Left lung (tissue), 10 donors: Measurements from ENCODE around the gene CSF3. TPM values are rescaled to one million over a fixed set of nuclear protein-coding genes. Genes with fewer than 3 reads are reported as not detected.

Experiments
- ATAC-seq: fragments of 200-7000 bp; cut with Tn5 transposase; one replicate; pipeline ENCODE4 v1.9.1; 2020; ENCODE audit warnings: moderate library complexity
- DNase-seq, 4 donors: peaks; one replicate each; pipeline ENCODE4 v3.0.0-alpha.2; 2013 to 2020
- H3K27ac ChIP-seq, 2 donors: fragments of 200-600 bp; sonication (generic) in 1 of 2; one replicate each; pipeline versions ENCODE4 v1.5.0 to v1.8.0; 2020 to 2021
- H3K27me3 ChIP-seq, 2 donors: fragments of 200-600 bp; sonication (generic) in 1 of 2; one replicate each; pipeline versions ENCODE4 v1.5.0 to v1.8.0; 2020 to 2021
- H3K36me3 ChIP-seq, 2 donors: fragments of 200-600 bp; sonication (generic) in 1 of 2; one replicate each; pipeline versions ENCODE4 v1.5.0 to v1.8.0; 2020 to 2021
- H3K4me1 ChIP-seq, 2 donors: fragments of 200-600 bp; one replicate each; pipeline ENCODE4 v1.8.0; 2021
- H3K4me3 ChIP-seq, 2 donors: fragments of 200-600 bp; sonication (generic) in 1 of 2; one replicate each; pipeline versions ENCODE4 v1.5.0 to v1.8.0; 2020 to 2021; ENCODE audit warnings: mild to moderate bottlenecking in 1 of 2
- H3K9me3 ChIP-seq, 2 donors: fragments of 200-600 bp; sonication (generic) in 1 of 2; one replicate each; pipeline versions ENCODE4 v1.5.0 to v1.8.0; 2020 to 2021
- intact Hi-C, 2 donors: fragments of 100-400 bp; cut with DNase I; formaldehyde crosslinking; loops; one replicate each; pipeline versions ENCODE4 v1.11.2 to v1.14.2; 2022
- polyA plus RNA-seq, 6 donors: library from polyadenylated mRNA; unstranded; fragments of 120-200 nt; gene quantifications; one replicate each; pipeline ENCODE4 v1.2.1, GENCODE V29; 2013; ENCODE audit not compliant: insufficient read length in 6 of 6
- total RNA-seq, 2 donors: library from RNA; stranded (reverse); fragmentation: NEBNext Ultra II Directional; extraction: Animal tissue kit (Norgen Biotek cat#: 25700); gene quantifications; one replicate each; pipeline ENCODE4 v1.2.1, GENCODE V29; 2021
- TF ChIP-seq, protein P1 (sequence below), 2 donors: fragments of 200-600 bp; sonication (generic) in 1 of 2; IDR thresholded peaks; one replicate each; pipeline versions ENCODE4 v1.5.0 to v1.8.0; 2021; ENCODE audit warnings: antibody characterized with exemption in 2 of 2
- donor health status: DM: no; HTN: yes; CAD: no.
- donor health status: DM: no; HTN: no; CAD: no.

Gene CSF3
- total and polyA plus RNA-seq, 8 donors: 0.61 to 1.7 TPM; not detected in 6

DNA sequence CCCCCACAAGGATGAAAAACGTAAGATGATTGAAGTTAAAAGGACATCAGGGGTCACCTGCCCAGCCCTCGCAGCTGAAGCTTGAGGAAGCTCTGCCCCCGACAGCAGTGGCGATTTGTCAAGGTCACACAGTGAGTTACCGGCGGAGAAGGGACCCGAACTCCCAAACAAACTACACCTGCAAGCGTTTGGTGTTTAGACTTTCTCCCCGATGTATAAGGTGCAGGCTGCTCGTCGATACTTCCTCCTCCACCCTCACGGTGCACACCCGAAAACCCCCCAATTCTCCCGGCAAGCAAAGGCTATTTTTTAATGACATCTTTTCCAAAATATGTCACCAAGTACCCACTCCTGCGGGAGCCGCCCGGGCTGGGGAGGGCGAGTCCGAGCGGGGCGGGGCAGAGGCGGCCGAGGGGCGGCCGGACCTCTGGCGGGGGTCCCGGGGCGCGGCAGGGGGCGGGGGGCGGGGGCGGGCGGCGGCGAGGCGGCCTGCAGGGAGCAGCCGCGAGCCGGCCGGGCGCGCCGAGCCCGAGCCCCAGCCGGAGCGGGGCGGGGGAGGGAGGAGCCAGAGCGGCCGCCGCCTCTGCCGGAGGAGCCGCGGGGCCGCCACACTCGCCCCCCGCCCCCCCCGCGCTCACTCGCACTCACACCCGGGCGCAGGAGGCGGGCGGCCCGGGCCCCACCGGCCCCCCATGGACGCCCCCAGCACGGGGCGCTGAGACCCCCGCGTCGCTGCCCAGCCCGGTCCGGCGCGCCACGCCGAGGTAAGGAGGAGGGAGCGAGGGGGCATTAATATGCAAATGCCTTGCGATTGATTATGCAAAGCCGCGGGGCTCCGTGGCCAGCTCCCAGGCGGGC lies 47.3 kb downstream of the CSF3 start, which contains the start of gene THRA:
THRA (plus strand) TSS at position 637 of the 858 bp plus-strand sequence. CDS start 11,524 bp downstream, outside the sequence.
- peak within 1 kb of the TSS; percentile 86 to 94 for H3K27ac ChIP-seq
- H3K27me3 ChIP-seq: no peaks in the 10 kb centered on the region
- no peaks in the 10 kb centered on the region for H3K9me3 ChIP-seq
- H3K4me1 ChIP-seq: peaks cover 16 to 47% of the 10 kb centered on the region in 2 donors
- no peaks in the 10 kb centered on the region for H3K36me3 ChIP-seq
- ATAC-seq (peak; percentile 84), DNase-seq (peak; percentile 63 to 95 (median 78))
- peak within 1 kb of the TSS; percentile 91 to 98 for H3K4me3 ChIP-seq
- intact Hi-C loops: no loop called here
- TF ChIP-seq, protein P1, sequence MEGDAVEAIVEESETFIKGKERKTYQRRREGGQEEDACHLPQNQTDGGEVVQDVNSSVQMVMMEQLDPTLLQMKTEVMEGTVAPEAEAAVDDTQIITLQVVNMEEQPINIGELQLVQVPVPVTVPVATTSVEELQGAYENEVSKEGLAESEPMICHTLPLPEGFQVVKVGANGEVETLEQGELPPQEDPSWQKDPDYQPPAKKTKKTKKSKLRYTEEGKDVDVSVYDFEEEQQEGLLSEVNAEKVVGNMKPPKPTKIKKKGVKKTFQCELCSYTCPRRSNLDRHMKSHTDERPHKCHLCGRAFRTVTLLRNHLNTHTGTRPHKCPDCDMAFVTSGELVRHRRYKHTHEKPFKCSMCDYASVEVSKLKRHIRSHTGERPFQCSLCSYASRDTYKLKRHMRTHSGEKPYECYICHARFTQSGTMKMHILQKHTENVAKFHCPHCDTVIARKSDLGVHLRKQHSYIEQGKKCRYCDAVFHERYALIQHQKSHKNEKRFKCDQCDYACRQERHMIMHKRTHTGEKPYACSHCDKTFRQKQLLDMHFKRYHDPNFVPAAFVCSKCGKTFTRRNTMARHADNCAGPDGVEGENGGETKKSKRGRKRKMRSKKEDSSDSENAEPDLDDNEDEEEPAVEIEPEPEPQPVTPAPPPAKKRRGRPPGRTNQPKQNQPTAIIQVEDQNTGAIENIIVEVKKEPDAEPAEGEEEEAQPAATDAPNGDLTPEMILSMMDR (IDR thresholded peaks at IDR 0.05): no peak

DNA sequence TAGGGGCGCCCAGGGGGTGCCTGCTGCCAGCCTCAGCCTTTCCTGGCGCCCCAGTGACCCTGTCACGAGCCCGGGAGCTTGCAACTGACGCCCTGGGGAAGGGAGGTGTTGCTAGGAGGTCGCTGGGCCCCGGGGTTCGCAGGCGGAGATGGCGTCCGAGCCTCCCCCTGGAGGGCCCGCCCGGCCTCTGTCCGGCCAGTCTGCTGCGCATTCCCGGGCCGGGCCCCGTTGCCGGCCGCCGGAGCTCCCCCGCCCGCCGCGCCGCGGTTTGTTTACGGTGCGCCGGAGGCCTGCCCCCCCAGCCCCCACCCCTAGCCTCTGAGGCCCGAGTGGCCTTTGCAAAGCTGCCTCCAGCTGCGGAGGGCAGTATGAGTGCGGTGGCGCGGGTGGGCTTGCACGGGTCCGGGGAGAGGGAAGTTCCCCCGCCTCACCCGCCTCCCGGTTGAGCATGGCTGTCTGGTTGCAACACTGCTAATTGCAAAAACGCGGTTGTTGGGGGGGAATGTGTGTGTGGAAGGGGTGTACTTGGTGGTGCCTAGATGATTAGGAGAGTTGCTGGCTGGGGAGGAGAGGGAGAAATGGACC lies 48.0 kb downstream of the CSF3 start:
- TF ChIP-seq, protein P1 (IDR thresholded peaks at IDR 0.05): no peak
- ATAC-seq (peak; percentile 67), DNase-seq (peak in 3 of 4 donors; percentile 60 to 90 (median 63))
- Histone ChIP-seq H3K9me3 (no peaks in the 10 kb centered on the region), H3K4me1 (peaks cover 19 to 52% of the 10 kb centered on the region in 2 donors), H3K27ac (peak overlapping the region; percentile 86 to 94), H3K36me3 (no peaks in the 10 kb centered on the region), H3K27me3 (no peaks in the 10 kb centered on the region), H3K4me3 (peak overlapping the region; percentile 91 to 98)
- intact Hi-C loops: no loop called here

DNA sequence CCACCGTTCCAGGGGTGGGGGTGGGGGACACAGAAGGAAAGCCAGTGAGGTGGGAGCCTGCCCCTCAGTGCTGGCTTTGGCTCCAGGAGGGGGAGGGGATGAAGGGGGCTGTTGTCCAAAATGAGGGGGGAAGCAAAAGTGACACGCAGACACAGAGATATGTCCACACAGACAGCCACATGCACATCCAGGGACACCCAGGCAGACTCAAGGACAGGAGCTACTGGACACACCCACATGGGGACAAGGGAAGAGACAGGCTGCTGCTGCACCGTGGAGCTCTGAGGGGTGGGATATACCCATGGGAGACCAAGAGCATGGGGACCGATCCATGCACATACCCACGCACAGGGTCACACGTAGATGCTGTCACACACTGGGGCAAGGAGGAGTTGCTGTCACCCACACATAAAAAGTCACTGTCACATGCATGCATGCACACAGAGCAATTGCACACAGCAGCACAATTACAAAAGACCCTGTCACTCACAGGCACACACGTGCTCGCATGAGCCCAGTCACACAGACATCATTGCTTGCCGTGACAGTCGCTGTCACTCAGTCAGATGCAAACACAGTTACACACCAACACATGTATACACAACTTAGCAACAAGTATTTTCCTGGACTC lies 48.8 kb downstream of the CSF3 start:
- Histone ChIP-seq H3K36me3 (no peaks in the 10 kb centered on the region), H3K27ac (peak overlapping the region; percentile 31 to 94), H3K4me3 (peak overlapping the region; percentile 91 to 98), H3K4me1 (peaks cover 24 to 57% of the 10 kb centered on the region in 2 donors), H3K27me3 (no peaks in the 10 kb centered on the region), H3K9me3 (no peaks in the 10 kb centered on the region)
- peak; percentile 6 for ATAC-seq
- intact Hi-C loops: no loop called here
- TF ChIP-seq, protein P1 (IDR thresholded peaks at IDR 0.05): no peak
- DNase-seq: peak in 1 of 4 donors; percentile 60

DNA sequence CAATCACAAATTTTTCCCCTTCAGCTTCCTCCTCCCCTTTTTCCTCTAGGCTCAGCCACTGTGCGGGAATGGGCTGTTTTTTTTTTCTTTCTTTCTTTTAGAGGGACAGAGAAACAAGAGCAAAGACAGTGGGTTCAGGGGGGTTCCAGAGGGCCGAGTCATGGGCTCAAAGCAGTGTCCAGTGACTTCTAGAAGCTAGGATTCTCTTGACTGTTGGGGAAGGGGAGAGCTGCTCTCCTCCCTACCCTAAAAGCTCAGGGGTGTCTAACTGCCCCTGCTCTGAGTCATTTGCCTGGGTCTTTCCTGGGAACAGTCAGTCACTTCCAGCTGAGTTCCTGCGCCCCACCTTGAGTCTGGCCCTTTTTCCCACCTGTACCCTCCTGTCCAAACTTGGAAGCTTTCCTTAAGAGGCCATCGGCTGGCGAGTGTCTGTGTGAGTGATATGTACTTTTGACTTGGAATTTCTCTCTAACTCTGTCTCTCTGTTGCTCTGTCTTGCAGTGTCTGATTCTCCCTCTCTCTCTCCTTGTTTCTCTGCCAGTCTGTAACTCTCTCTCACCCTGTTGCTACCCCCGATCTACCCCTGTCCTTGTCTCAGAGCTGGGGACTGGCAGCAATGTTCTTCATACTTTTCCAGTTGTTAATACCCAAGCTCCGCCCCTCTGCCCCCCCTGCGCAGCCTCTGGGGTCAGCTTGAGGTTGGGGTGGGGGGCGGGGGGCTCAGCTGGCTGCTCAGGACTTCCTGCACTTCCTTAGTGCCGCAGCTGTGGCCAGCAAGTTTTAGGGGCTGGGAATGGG lies 49.9 kb downstream of the CSF3 start:
- no peaks in the 10 kb centered on the region for H3K27me3 ChIP-seq

More for the DNA sequence above, 49.9 kb downstream of the CSF3 start:
- no peak for ATAC-seq
- no peaks in the 10 kb centered on the region for H3K36me3 ChIP-seq
- no peaks in the 10 kb centered on the region for H3K9me3 ChIP-seq
- H3K4me1 ChIP-seq: peaks cover 34 to 68% of the 10 kb centered on the region in 2 donors
- TF ChIP-seq, protein P1 (IDR thresholded peaks at IDR 0.05): no peak
- H3K4me3 ChIP-seq: peak overlapping the region in 1 of 2 donors; percentile 91
- intact Hi-C loops: no loop called here
- H3K27ac ChIP-seq: peak overlapping the region; percentile 72 to 94
- DNase-seq: peak in 2 of 4 donors; percentile 50 to 75
